A673 (cell line): ENCODE results near the gene NUTM1.
"Not testable (repeated sequence)": the region's sequence is repeated elsewhere in the genome, so short reads cannot be mapped to it uniquely, and the experiment has no call there.

Source experiments
- CTCF ChIP-seq: fragments of 300-800, 200-600 bp; sonication (generic); conservative IDR thresholded peaks from 2 replicates; pipeline ENCODE4 v1.5.1; 2017; ENCODE audit warnings: low read depth, mild to moderate bottlenecking, antibody characterized with exemption, low read length, moderate library complexity, mixed read lengths
- EZH2 ChIP-seq: fragments of 200-600 bp; sonication (generic); IDR thresholded peaks from 2 replicates; pipeline ENCODE4 v1.6.1; 2017; ENCODE audit warnings: borderline replicate concordance, low read depth, mild to moderate bottlenecking, mixed read lengths, antibody characterized with exemption, low read length; ENCODE audit not compliant: poor library complexity, severe bottlenecking

GRCh38 chr15:34375541-34375940 is 32.4 kb downstream of the NUTM1 start:
- TF ChIP-seq CTCF, EZH2: not testable (repeated sequence)
